Measurements from ENCODE around the gene ITGAD.

Gene ITGAD

GRCh38 chr16:31458844-31459686 is 65.9 kb downstream of the ITGAD start, which contains the start of gene ARMC5:
TSS of gene ARMC5 (plus strand) at chr16:31459501. CDS start at chr16:31459525, 24 bp downstream.
- DNase-seq, result peak; percentile 79 to 99 (median 97)

GRCh38 chr16:31459687-31460581 is 66.8 kb downstream of the ITGAD start:
- DNase-seq, result peak; percentile 92 to 100 (median 99)

GRCh38 chr16:31460582-31461002 is 67.5 kb downstream of the ITGAD start:
- no peak for DNase-seq

GRCh38 chr16:31461201-31461920 is 68.2 kb downstream of the ITGAD start:
- DNase-seq, result no peak

- DNase-seq, result no peak
These were observed 69.0 kb downstream of the ITGAD start for GRCh38 chr16:31461921-31462804.

GRCh38 chr16:31464348-31464769 is 71.2 kb downstream of the ITGAD start:
- no peak for DNase-seq

GRCh38 chr16:31464781-31465260 is 71.7 kb downstream of the ITGAD start:
- DNase-seq, result no peak

GRCh38 chr16:31465788-31466370 is 72.7 kb downstream of the ITGAD start:
- DNase-seq, result no peak

- DNase-seq, result no peak
These were observed 73.3 kb downstream of the ITGAD start for GRCh38 chr16:31466381-31466841.

- DNase-seq, result no peak
These were observed 74.1 kb downstream of the ITGAD start for GRCh38 chr16:31467151-31467773.

GRCh38 chr16:31467858-31468257 is 74.7 kb downstream of the ITGAD start:
- no peak for DNase-seq

GRCh38 chr16:31470615-31471014 is 77.5 kb downstream of the ITGAD start:
- DNase-seq, result no peak

- no peak for DNase-seq
These were observed 78.2 kb downstream of the ITGAD start for GRCh38 chr16:31471241-31471874.

- no peak for DNase-seq
These were observed 79.0 kb downstream of the ITGAD start, which contains the start of gene TGFB1I1 for GRCh38 chr16:31471875-31472708. TSS of gene TGFB1I1 (plus strand) at chr16:31472152. CDS start at chr16:31472189, 37 bp downstream.

GRCh38 chr16:31472709-31473203 is 79.6 kb downstream of the ITGAD start:
- DNase-seq, result peak in 10 of 58 donors; percentile 13 to 64 (median 36)

GRCh38 chr16:31473264-31473984 is 80.3 kb downstream of the ITGAD start:
- DNase-seq, result no peak
